HEK293 (cell line): ENCODE results near the gene PSMB11.

Experiments used
- CTCF ChIA-PET: fragments of 350-600 bp; formaldehyde crosslinking; extraction: SDS; loops from one replicate; lab custom pipeline; 2021; ENCODE audit warnings: antibody characterized with exemption; lab: Yijun Ruan, JAX
- POLR2A ChIA-PET: fragments of 300-600 bp; formaldehyde crosslinking; extraction: SDS; loops from one replicate; lab custom pipeline; 2020; ENCODE audit warnings: antibody characterized with exemption, inconsistent platforms; lab: Yijun Ruan, JAX
- H3K27ac ChIP-seq: fragments of 200-500 bp; sonication (Bioruptor generic); 2 replicates; pipeline ENCODE4 v1.5.1; 2014; ENCODE audit warnings: low read depth, low read length, control low read depth, inconsistent platforms; ENCODE audit errors: extremely low read depth
- H3K36me3 ChIP-seq, 2 experiments: fragments of 200-500 bp in 1 of 2; sonication (Bioruptor generic) in 1 of 2; 1 replicate in 1 of 2; 2 replicates in 1 of 2; pipeline ENCODE4 v1.5.1; 2014 to 2017; ENCODE audit warnings: inconsistent platforms in 2 of 2, low read length in 2 of 2; ENCODE audit not compliant: control insufficient read depth in 2 of 2, insufficient read depth in 1 of 2
- H3K4me1 ChIP-seq: fragments of 200-500 bp; sonication (Bioruptor generic); 2 replicates; pipeline ENCODE4 v1.5.1; 2014; ENCODE audit warnings: mild to moderate bottlenecking, low read length, inconsistent platforms; ENCODE audit not compliant: control insufficient read depth, insufficient read depth
- H3K4me3 ChIP-seq: 2 replicates; pipeline ENCODE4 v1.5.1; 2011; ENCODE audit warnings: low read depth, mild to moderate bottlenecking, control low read depth, low read length, moderate library complexity
- H3K9me3 ChIP-seq: fragments of 200-500 bp; sonication (Bioruptor generic); 2 replicates; pipeline ENCODE4 v1.5.1; 2014; ENCODE audit warnings: low read depth, low read length, inconsistent platforms; ENCODE audit not compliant: control insufficient read depth, insufficient read depth
- FEZF1 ChIP-seq: fragments of 450-650 bp; formaldehyde crosslinking; IDR thresholded peaks from 2 replicates; pipeline ENCODE4 v1.5.1; 2016; ENCODE audit warnings: missing biosample characterization, missing genetic modification characterization
- KLF10 ChIP-seq: fragments of 450-650 bp; IDR thresholded peaks from 2 replicates; pipeline ENCODE4 v1.5.1; 2018; ENCODE audit warnings: missing biosample characterization, mild to moderate bottlenecking, missing genetic modification characterization
- RBAK ChIP-seq: fragments of 450-650 bp; formaldehyde crosslinking; IDR thresholded peaks from 2 replicates; pipeline ENCODE4 v1.5.1; 2016; ENCODE audit warnings: missing biosample characterization, missing genetic modification characterization
- SALL2 ChIP-seq: fragments of 450-650 bp; formaldehyde crosslinking; IDR thresholded peaks from 2 replicates; pipeline ENCODE4 v1.5.0; 2017; ENCODE audit warnings: missing biosample characterization, mild to moderate bottlenecking, missing genetic modification characterization, borderline replicate concordance
- TRIM28 ChIP-seq: IDR thresholded peaks from 2 replicates; pipeline ENCODE4 v1.6.1; 2011; ENCODE audit warnings: low read length, control low read depth, borderline replicate concordance
- ZBTB21 ChIP-seq: fragments of 450-650 bp; formaldehyde crosslinking; IDR thresholded peaks from 2 replicates; pipeline ENCODE4 v1.5.1; 2017; ENCODE audit warnings: missing biosample characterization, missing genetic modification characterization
- ZNF121 ChIP-seq: fragments of 450-650 bp; formaldehyde crosslinking; IDR thresholded peaks from 2 replicates; pipeline ENCODE4 v1.5.1; 2016; ENCODE audit warnings: missing biosample characterization, missing genetic modification characterization
- ZNF140 ChIP-seq: fragments of 450-650 bp; formaldehyde crosslinking; IDR thresholded peaks from 2 replicates; pipeline ENCODE4 v1.5.1; 2016; ENCODE audit warnings: missing biosample characterization, missing genetic modification characterization
- ZNF221 ChIP-seq: fragments of 450-650 bp; formaldehyde crosslinking; IDR thresholded peaks from 2 replicates; pipeline ENCODE4 v1.5.1; 2017; ENCODE audit warnings: missing biosample characterization, missing genetic modification characterization, borderline replicate concordance
- ZNF280D ChIP-seq: fragments of 450-650 bp; formaldehyde crosslinking; IDR thresholded peaks from 2 replicates; pipeline ENCODE4 v1.5.1; 2016; ENCODE audit warnings: missing biosample characterization, missing genetic modification characterization
- ZNF324 ChIP-seq: fragments of 450-650 bp; formaldehyde crosslinking; IDR thresholded peaks from 2 replicates; pipeline ENCODE4 v1.5.1; 2016; ENCODE audit warnings: missing biosample characterization, missing genetic modification characterization
- ZNF366 ChIP-seq: fragments of 450-650 bp; formaldehyde crosslinking; conservative IDR thresholded peaks from 2 replicates; pipeline ENCODE4 v1.5.1; 2016; ENCODE audit warnings: missing biosample characterization, missing genetic modification characterization
- ZNF394 ChIP-seq: fragments of 450-650 bp; formaldehyde crosslinking; IDR thresholded peaks from 2 replicates; pipeline ENCODE4 v1.5.1; 2016; ENCODE audit warnings: missing biosample characterization, missing genetic modification characterization, mild to moderate bottlenecking, moderate library complexity, borderline replicate concordance
- ZNF530 ChIP-seq: fragments of 450-650 bp; formaldehyde crosslinking; IDR thresholded peaks from 2 replicates; pipeline ENCODE4 v1.5.1; 2016; ENCODE audit warnings: low read depth, missing biosample characterization, missing genetic modification characterization
- ZNF621 ChIP-seq: fragments of 450-650 bp; formaldehyde crosslinking; IDR thresholded peaks from 2 replicates; pipeline ENCODE4 v1.5.1; 2017; ENCODE audit warnings: missing biosample characterization, missing genetic modification characterization
- ZNF624 ChIP-seq: fragments of 450-650 bp; formaldehyde crosslinking; IDR thresholded peaks from 2 replicates; pipeline ENCODE4 v1.5.1; 2017; ENCODE audit warnings: missing biosample characterization, missing genetic modification characterization
- ZNF76 ChIP-seq: fragments of 450-650 bp; formaldehyde crosslinking; IDR thresholded peaks from 2 replicates; pipeline ENCODE4; 2016; ENCODE audit warnings: low read depth, missing biosample characterization, missing genetic modification characterization, borderline replicate concordance
- TF ChIP-seq, protein P1 (sequence below): fragments of 450-650 bp; formaldehyde crosslinking; conservative IDR thresholded peaks from 2 replicates; pipeline ENCODE4 v1.5.1; 2016; ENCODE audit warnings: low read depth, missing biosample characterization, missing genetic modification characterization
- TF ChIP-seq, protein P2 (sequence below): fragments of 450-650 bp; formaldehyde crosslinking; IDR thresholded peaks from 2 replicates; pipeline ENCODE4 v1.5.1; 2016; ENCODE audit warnings: missing biosample characterization, missing genetic modification characterization
- TF ChIP-seq, protein P3 (sequence below): fragments of 450-650 bp; formaldehyde crosslinking; IDR thresholded peaks from 2 replicates; pipeline ENCODE4 v1.5.1; 2016; ENCODE audit warnings: missing biosample characterization, missing genetic modification characterization

The PSMB11 gene

GRCh38 chr14:23057757-23058653 lies 16.0 kb downstream of the PSMB11 start (continued):
- TF ChIP-seq, protein P1, sequence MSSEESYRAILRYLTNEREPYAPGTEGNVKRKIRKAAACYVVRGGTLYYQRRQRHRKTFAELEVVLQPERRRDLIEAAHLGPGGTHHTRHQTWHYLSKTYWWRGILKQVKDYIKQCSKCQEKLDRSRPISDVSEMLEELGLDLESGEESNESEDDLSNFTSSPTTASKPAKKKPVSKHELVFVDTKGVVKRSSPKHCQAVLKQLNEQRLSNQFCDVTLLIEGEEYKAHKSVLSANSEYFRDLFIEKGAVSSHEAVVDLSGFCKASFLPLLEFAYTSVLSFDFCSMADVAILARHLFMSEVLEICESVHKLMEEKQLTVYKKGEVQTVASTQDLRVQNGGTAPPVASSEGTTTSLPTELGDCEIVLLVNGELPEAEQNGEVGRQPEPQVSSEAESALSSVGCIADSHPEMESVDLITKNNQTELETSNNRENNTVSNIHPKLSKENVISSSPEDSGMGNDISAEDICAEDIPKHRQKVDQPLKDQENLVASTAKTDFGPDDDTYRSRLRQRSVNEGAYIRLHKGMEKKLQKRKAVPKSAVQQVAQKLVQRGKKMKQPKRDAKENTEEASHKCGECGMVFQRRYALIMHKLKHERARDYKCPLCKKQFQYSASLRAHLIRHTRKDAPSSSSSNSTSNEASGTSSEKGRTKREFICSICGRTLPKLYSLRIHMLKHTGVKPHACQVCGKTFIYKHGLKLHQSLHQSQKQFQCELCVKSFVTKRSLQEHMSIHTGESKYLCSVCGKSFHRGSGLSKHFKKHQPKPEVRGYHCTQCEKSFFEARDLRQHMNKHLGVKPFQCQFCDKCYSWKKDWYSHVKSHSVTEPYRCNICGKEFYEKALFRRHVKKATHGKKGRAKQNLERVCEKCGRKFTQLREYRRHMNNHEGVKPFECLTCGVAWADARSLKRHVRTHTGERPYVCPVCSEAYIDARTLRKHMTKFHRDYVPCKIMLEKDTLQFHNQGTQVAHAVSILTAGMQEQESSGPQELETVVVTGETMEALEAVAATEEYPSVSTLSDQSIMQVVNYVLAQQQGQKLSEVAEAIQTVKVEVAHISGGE (tag by site-specific recombination), result peak; percentile 34; the same call in 1 of the 2 replicates
- TF ChIP-seq SALL2, result no peak
- peak; percentile 56; the same call in 1 of the 2 replicates for TF ChIP-seq ZNF394 (tag by site-specific recombination)
- no peak for TF ChIP-seq FEZF1 (tag by site-specific recombination)

GRCh38 chr14:23058654-23059504 lies 16.9 kb downstream of the PSMB11 start:
- peak overlapping the region; percentile 40; the same call in 1 of the 2 replicates for H3K27ac ChIP-seq
- peaks cover 30 to 64% of the 10 kb centered on the region in 2 experiments for H3K36me3 ChIP-seq
- ChIA-PET CTCF (interaction anchor here (0.6 to 16.2 kb wide), 24 partner anchors 10 to 634 kb away, joined by 3 to 469 read pairs (median 5); partner anchors contain the start of genes AJUBA and HAUS4), POLR2A (interaction anchor here (0.6 to 2.9 kb wide), 19 partner anchors 7 to 129 kb away, joined by 3 to 33 read pairs (median 9); partner anchors contain the start of genes ACIN1, AJUBA, C14orf119 and HAUS4)
- no peak overlapping the region for H3K4me3 ChIP-seq
- H3K4me1 ChIP-seq, result peaks cover 4% of the 10 kb centered on the region; the same call in 1 of the 2 replicates
- H3K9me3 ChIP-seq, result no peaks in the 10 kb centered on the region
- TF ChIP-seq, protein P2, sequence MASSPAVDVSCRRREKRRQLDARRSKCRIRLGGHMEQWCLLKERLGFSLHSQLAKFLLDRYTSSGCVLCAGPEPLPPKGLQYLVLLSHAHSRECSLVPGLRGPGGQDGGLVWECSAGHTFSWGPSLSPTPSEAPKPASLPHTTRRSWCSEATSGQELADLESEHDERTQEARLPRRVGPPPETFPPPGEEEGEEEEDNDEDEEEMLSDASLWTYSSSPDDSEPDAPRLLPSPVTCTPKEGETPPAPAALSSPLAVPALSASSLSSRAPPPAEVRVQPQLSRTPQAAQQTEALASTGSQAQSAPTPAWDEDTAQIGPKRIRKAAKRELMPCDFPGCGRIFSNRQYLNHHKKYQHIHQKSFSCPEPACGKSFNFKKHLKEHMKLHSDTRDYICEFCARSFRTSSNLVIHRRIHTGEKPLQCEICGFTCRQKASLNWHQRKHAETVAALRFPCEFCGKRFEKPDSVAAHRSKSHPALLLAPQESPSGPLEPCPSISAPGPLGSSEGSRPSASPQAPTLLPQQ (tag by site-specific recombination), result no peak
- TF ChIP-seq ZNF221 (tag by site-specific recombination), result no peak
- TF ChIP-seq RBAK (tag by site-specific recombination), result no peak
- TF ChIP-seq ZNF324, result no peak
- TF ChIP-seq, protein P3, sequence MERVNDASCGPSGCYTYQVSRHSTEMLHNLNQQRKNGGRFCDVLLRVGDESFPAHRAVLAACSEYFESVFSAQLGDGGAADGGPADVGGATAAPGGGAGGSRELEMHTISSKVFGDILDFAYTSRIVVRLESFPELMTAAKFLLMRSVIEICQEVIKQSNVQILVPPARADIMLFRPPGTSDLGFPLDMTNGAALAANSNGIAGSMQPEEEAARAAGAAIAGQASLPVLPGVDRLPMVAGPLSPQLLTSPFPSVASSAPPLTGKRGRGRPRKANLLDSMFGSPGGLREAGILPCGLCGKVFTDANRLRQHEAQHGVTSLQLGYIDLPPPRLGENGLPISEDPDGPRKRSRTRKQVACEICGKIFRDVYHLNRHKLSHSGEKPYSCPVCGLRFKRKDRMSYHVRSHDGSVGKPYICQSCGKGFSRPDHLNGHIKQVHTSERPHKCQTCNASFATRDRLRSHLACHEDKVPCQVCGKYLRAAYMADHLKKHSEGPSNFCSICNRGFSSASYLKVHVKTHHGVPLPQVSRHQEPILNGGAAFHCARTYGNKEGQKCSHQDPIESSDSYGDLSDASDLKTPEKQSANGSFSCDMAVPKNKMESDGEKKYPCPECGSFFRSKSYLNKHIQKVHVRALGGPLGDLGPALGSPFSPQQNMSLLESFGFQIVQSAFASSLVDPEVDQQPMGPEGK, result no peak
- peak; percentile 60 for TF ChIP-seq ZNF366
- no peak for TF ChIP-seq TRIM28
- TF ChIP-seq ZNF121 (tag by site-specific recombination), result no peak
- no peak for TF ChIP-seq ZNF280D
- TF ChIP-seq ZNF621 (tag by site-specific recombination), result no peak
- no peak for TF ChIP-seq ZNF76
- no peak for TF ChIP-seq ZNF530 (tag by site-specific recombination)
- no peak for TF ChIP-seq KLF10 (tag by site-specific recombination)
- TF ChIP-seq ZNF624 (tag by site-specific recombination), result no peak
- TF ChIP-seq ZBTB21 (tag by site-specific recombination), result no peak
- TF ChIP-seq ZNF140 (tag by site-specific recombination), result no peak
